ENCODE data around the gene TSPAN8. TPM values are rescaled to one million over a fixed set of nuclear protein-coding genes. Genes with fewer than 3 reads are reported as not detected.

Gene TSPAN8
- total RNA-seq, 1 experiment from 2014 or later: 4.2 TPM

DNA sequence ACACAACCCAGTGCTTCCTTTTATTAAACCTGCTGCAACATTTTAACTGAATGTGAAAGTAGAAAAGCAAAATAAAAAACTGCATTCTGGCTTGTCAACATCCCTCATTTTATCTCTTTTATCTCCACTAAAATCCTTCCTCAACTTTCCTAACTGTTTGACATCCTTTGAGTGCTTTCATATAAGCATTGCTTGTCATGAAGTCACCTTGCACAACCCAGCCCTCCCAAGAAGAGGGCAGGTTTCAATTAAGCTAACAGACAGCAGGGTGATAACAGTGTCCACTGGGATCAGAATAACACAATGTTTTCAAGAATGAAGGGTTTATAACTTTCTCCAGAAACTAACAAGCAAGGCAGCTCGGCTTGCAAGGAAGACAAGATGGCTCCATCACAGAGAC lies 16.3 kb upstream of the TSPAN8 start:
- no peak for ATAC-seq
- no peaks in the 10 kb centered on the region for H3K27me3 ChIP-seq (ENCODE audit: control insufficient read depth, insufficient read depth, low read length)
- intact Hi-C loops (cut with micrococcal nuclease; ENCODE audit: unreplicated experiment): no loop called here
- H3K4me1 ChIP-seq (ENCODE audit: control insufficient read depth, insufficient read depth, low read length): no peaks in the 10 kb centered on the region
- no peaks in the 10 kb centered on the region for H3K9me3 ChIP-seq (ENCODE audit: control insufficient read depth, insufficient read depth, low read depth, low read length)
- ChIA-PET CTCF (no interaction called here), POLR2A (no interaction called here)
- no peak overlapping the region for H3K27ac ChIP-seq (ENCODE audit: low read length)
- TF ChIP-seq, protein P1, sequence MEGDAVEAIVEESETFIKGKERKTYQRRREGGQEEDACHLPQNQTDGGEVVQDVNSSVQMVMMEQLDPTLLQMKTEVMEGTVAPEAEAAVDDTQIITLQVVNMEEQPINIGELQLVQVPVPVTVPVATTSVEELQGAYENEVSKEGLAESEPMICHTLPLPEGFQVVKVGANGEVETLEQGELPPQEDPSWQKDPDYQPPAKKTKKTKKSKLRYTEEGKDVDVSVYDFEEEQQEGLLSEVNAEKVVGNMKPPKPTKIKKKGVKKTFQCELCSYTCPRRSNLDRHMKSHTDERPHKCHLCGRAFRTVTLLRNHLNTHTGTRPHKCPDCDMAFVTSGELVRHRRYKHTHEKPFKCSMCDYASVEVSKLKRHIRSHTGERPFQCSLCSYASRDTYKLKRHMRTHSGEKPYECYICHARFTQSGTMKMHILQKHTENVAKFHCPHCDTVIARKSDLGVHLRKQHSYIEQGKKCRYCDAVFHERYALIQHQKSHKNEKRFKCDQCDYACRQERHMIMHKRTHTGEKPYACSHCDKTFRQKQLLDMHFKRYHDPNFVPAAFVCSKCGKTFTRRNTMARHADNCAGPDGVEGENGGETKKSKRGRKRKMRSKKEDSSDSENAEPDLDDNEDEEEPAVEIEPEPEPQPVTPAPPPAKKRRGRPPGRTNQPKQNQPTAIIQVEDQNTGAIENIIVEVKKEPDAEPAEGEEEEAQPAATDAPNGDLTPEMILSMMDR (IDR thresholded peaks at IDR 0.05): no peak
- no peak for TF ChIP-seq TCF7L2 (IDR thresholded peaks at IDR 0.05; ENCODE audit: low read depth, low read length)
- no peak for TF ChIP-seq POLR2AphosphoS5 (IDR thresholded peaks at IDR 0.05; ENCODE audit: low read depth, low read length)
- no peak for TF ChIP-seq SIN3A (IDR thresholded peaks at IDR 0.05; ENCODE audit: borderline replicate concordance, insufficient read depth, low read depth, low read length)
- TF ChIP-seq, protein P2, sequence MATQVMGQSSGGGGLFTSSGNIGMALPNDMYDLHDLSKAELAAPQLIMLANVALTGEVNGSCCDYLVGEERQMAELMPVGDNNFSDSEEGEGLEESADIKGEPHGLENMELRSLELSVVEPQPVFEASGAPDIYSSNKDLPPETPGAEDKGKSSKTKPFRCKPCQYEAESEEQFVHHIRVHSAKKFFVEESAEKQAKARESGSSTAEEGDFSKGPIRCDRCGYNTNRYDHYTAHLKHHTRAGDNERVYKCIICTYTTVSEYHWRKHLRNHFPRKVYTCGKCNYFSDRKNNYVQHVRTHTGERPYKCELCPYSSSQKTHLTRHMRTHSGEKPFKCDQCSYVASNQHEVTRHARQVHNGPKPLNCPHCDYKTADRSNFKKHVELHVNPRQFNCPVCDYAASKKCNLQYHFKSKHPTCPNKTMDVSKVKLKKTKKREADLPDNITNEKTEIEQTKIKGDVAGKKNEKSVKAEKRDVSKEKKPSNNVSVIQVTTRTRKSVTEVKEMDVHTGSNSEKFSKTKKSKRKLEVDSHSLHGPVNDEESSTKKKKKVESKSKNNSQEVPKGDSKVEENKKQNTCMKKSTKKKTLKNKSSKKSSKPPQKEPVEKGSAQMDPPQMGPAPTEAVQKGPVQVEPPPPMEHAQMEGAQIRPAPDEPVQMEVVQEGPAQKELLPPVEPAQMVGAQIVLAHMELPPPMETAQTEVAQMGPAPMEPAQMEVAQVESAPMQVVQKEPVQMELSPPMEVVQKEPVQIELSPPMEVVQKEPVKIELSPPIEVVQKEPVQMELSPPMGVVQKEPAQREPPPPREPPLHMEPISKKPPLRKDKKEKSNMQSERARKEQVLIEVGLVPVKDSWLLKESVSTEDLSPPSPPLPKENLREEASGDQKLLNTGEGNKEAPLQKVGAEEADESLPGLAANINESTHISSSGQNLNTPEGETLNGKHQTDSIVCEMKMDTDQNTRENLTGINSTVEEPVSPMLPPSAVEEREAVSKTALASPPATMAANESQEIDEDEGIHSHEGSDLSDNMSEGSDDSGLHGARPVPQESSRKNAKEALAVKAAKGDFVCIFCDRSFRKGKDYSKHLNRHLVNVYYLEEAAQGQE (IDR thresholded peaks at IDR 0.05; ENCODE audit: insufficient read depth in 1 of 2, low read depth in 2 of 2, low read length in 1 of 2): no peak
- no peak for DNase-seq (ENCODE audit: low read depth, low spot score)
- in situ Hi-C loops (cut with HindIII; ENCODE audit: low pct_unique_long_range_greater_than_20kb, low sequenced_read_pairs): no loop called here
- no peaks in the 10 kb centered on the region for H3K36me3 ChIP-seq (ENCODE audit: control insufficient read depth, insufficient read depth, low read length)
- BruUV-seq (replicated peaks): no TSS peak
- no peak overlapping the region for H3K4me3 ChIP-seq (ENCODE audit: low read depth in 2 of 2, low read length in 2 of 2)

DNA sequence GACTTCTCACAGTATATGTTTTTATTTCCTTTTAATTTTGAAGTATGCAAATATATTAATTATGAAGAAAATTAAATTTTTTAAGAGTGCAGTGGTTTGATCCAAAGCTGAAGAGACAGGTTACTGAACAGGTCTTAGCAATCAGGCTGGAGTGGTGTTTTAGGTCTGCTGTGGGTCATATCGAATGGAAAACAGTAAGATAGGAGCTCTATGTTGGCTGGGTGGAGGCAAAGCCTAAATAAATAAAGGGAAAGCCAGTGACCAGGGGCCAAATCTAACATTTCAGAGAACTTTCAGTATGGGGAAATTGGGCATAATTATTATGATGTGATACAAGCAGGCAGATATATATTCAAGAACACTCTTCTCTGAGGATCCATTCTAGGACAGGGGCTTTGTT lies 12.7 kb upstream of the TSPAN8 start:
- Histone ChIP-seq H3K4me3 (ENCODE audit: low read depth in 2 of 2, low read length in 2 of 2) (no peak overlapping the region), H3K27me3 (ENCODE audit: control insufficient read depth, insufficient read depth, low read length) (no peaks in the 10 kb centered on the region), H3K27ac (ENCODE audit: low read length) (no peak overlapping the region), H3K4me1 (ENCODE audit: control insufficient read depth, insufficient read depth, low read length) (no peaks in the 10 kb centered on the region), H3K9me3 (ENCODE audit: control insufficient read depth, insufficient read depth, low read depth, low read length) (no peaks in the 10 kb centered on the region), H3K36me3 (ENCODE audit: control insufficient read depth, insufficient read depth, low read length) (no peaks in the 10 kb centered on the region)
- in situ Hi-C loops (cut with HindIII; ENCODE audit: low pct_unique_long_range_greater_than_20kb, low sequenced_read_pairs) (no loop called here), intact Hi-C loops (cut with micrococcal nuclease; ENCODE audit: unreplicated experiment) (no loop called here)
- CTCF ChIA-PET: no interaction called here
- BruUV-seq (replicated peaks): no TSS peak
- TF ChIP-seq TCF7L2 (IDR thresholded peaks at IDR 0.05; ENCODE audit: low read depth, low read length) (no peak), SIN3A (IDR thresholded peaks at IDR 0.05; ENCODE audit: borderline replicate concordance, insufficient read depth, low read depth, low read length) (no peak), POLR2AphosphoS5 (IDR thresholded peaks at IDR 0.05; ENCODE audit: low read depth, low read length) (no peak)
- TF ChIP-seq, protein P1 (IDR thresholded peaks at IDR 0.05): no peak
- TF ChIP-seq, protein P2 (IDR thresholded peaks at IDR 0.05; ENCODE audit: insufficient read depth in 1 of 2, low read depth in 2 of 2, low read length in 1 of 2): no peak
- DNase-seq (ENCODE audit: low read depth, low spot score) (no peak), ATAC-seq (no peak)
- POLR2A ChIA-PET: no interaction called here
